Measurements from ENCODE around the gene PIP5K1C. TPM values are rescaled to one million over a fixed set of nuclear protein-coding genes. Genes with fewer than 3 reads are reported as not detected.

The PIP5K1C gene
- polyA plus RNA-seq, 1 donor (not counting 4 experiments of a cell fraction or from before 2014, with no cell fraction given), result 3.6 TPM

GRCh38 chr19:3699741-3700241 lies 477 bp downstream of the PIP5K1C start:
- Histone ChIP-seq H3K79me2 (ENCODE audit: control insufficient read depth, insufficient read depth, low read length) (peaks cover 36% of the 10 kb centered on the region), H3K9ac (ENCODE audit: control insufficient read depth, extremely low read depth, insufficient read depth, low read length) (peak overlapping the region; percentile 80), H3K36me3 (ENCODE audit: control insufficient read depth in 2 of 2, extremely low read depth in 1 of 2, insufficient read depth in 2 of 2, low read length in 2 of 2) (peaks cover 0 to 2% of the 10 kb centered on the region in 2 experiments), H2AFZ (ENCODE audit: control insufficient read depth, low read length) (peak overlapping the region; percentile 36), H3K4me3 (ENCODE audit: control insufficient read depth in 2 of 3, extremely low read depth in 1 of 3, insufficient read depth in 2 of 3, low read depth in 1 of 3, low read length in 3 of 3) (peak overlapping the region; percentile 73 to 83 (median 74)), H3K4me1 (ENCODE audit: control insufficient read depth, extremely low read depth, insufficient read depth, low read length) (peaks cover 3% of the 10 kb centered on the region), H3K27me3 (ENCODE audit: control insufficient read depth, extremely low read depth, insufficient read depth, low read length) (no peaks in the 10 kb centered on the region), H3K9me1 (ENCODE audit: control insufficient read depth, extremely low read depth, insufficient read depth, low read length) (no peaks in the 10 kb centered on the region), H3K9me3 (ENCODE audit: control insufficient read depth, low read depth, low read length) (no peaks in the 10 kb centered on the region), H3K27ac (ENCODE audit: control insufficient read depth, insufficient read depth, low read length) (peak overlapping the region; percentile 31), H4K20me1 (ENCODE audit: control insufficient read depth, extremely low read depth, insufficient read depth, low read length) (peaks cover 3% of the 10 kb centered on the region), H3K4me2 (ENCODE audit: control insufficient read depth, extremely low read depth, insufficient read depth, low read depth, low read length) (peak overlapping the region; percentile 95)
- dilution Hi-C loops (cut with MboI; ENCODE audit: extremely low pct_ligation_motif_present, low sequenced_read_pairs), result no loop called here
- no peak for TF ChIP-seq EZH2 (IDR thresholded peaks at IDR 0.05; ENCODE audit: low read length)
- TF ChIP-seq CTCF (optimal IDR thresholded peaks at IDR 0.05 in 1 of 3, IDR thresholded peaks at IDR 0.05 in 1 of 3, conservative IDR thresholded peaks at IDR 0.05 in 1 of 3; ENCODE audit: extremely low read depth in 1 of 3, insufficient read depth in 2 of 3, low read length in 3 of 3), result no peak
- FAIRE-seq, result no peak
- DNase-seq (ENCODE audit: low read depth, low spot score), result no peak

GRCh38 chr19:3698974-3699740 lies 1.1 kb downstream of the PIP5K1C start:
- Histone ChIP-seq H3K9me1 (ENCODE audit: control insufficient read depth, extremely low read depth, insufficient read depth, low read length) (no peaks in the 10 kb centered on the region), H3K9ac (ENCODE audit: control insufficient read depth, extremely low read depth, insufficient read depth, low read length) (peak overlapping the region; percentile 80), H3K79me2 (ENCODE audit: control insufficient read depth, insufficient read depth, low read length) (peaks cover 42% of the 10 kb centered on the region), H3K27me3 (ENCODE audit: control insufficient read depth, extremely low read depth, insufficient read depth, low read length) (no peaks in the 10 kb centered on the region), H2AFZ (ENCODE audit: control insufficient read depth, low read length) (peak overlapping the region; percentile 36), H3K9me3 (ENCODE audit: control insufficient read depth, low read depth, low read length) (no peaks in the 10 kb centered on the region), H3K36me3 (ENCODE audit: control insufficient read depth in 2 of 2, extremely low read depth in 1 of 2, insufficient read depth in 2 of 2, low read length in 2 of 2) (peaks cover 0 to 2% of the 10 kb centered on the region in 2 experiments), H3K4me3 (ENCODE audit: control insufficient read depth in 2 of 3, extremely low read depth in 1 of 3, insufficient read depth in 2 of 3, low read depth in 1 of 3, low read length in 3 of 3) (peak overlapping the region; percentile 73 to 83 (median 74)), H3K27ac (ENCODE audit: control insufficient read depth, insufficient read depth, low read length) (peak overlapping the region; percentile 31), H4K20me1 (ENCODE audit: control insufficient read depth, extremely low read depth, insufficient read depth, low read length) (peaks cover 3% of the 10 kb centered on the region), H3K4me2 (ENCODE audit: control insufficient read depth, extremely low read depth, insufficient read depth, low read depth, low read length) (peak overlapping the region; percentile 95), H3K4me1 (ENCODE audit: control insufficient read depth, extremely low read depth, insufficient read depth, low read length) (peaks cover 3% of the 10 kb centered on the region)
- dilution Hi-C loops (cut with MboI; ENCODE audit: extremely low pct_ligation_motif_present, low sequenced_read_pairs), result no loop called here
- DNase-seq (ENCODE audit: low read depth, low spot score) (no peak), FAIRE-seq (no peak)
- peak in 1 of 3 experiments; percentile 9 for TF ChIP-seq CTCF (optimal IDR thresholded peaks at IDR 0.05 in 1 of 3, IDR thresholded peaks at IDR 0.05 in 1 of 3, conservative IDR thresholded peaks at IDR 0.05 in 1 of 3; ENCODE audit: extremely low read depth in 1 of 3, insufficient read depth in 2 of 3, low read length in 3 of 3)
- no peak for TF ChIP-seq EZH2 (IDR thresholded peaks at IDR 0.05; ENCODE audit: low read length)

Data from keratinocyte (primary cell).